NCI-H2029 treated with DMSO at 0.1 percent for 48 hours (cell line): ENCODE measurements around the gene ARHGEF39.

Experiments
- DNase-seq: peaks from one replicate; lab custom pipeline; 2025; lab: John Stamatoyannopoulos, UW

The ARHGEF39 gene

DNA sequence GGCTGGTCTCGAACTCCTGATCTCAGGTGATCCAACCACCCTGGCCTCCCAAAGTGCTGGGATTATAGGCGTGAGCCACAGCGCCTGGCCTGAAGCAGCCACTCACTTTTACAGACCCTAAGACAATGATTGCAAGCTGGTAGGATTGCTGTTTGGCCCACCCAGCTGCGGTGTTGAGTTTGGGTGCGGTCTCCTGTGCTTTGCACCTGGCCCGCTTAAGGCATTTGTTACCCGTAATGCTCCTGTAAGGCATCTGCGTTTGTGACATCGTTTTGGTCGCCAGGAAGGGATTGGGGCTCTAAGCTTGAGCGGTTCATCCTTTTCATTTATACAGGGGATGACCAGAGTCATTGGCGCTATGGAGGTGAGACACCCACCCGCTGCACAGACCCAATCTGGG lies 10.2 kb upstream of the ARHGEF39 start:
- DNase-seq: no peak

DNA sequence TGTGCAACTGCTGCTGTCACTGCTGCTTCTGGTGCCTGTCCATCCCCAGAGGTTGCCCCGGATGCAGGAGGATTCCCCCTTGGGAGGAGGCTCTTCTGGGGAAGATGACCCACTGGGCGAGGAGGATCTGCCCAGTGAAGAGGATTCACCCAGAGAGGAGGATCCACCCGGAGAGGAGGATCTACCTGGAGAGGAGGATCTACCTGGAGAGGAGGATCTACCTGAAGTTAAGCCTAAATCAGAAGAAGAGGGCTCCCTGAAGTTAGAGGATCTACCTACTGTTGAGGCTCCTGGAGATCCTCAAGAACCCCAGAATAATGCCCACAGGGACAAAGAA lies 9.0 kb upstream of the ARHGEF39 start:
- DNase-seq: no peak

DNA sequence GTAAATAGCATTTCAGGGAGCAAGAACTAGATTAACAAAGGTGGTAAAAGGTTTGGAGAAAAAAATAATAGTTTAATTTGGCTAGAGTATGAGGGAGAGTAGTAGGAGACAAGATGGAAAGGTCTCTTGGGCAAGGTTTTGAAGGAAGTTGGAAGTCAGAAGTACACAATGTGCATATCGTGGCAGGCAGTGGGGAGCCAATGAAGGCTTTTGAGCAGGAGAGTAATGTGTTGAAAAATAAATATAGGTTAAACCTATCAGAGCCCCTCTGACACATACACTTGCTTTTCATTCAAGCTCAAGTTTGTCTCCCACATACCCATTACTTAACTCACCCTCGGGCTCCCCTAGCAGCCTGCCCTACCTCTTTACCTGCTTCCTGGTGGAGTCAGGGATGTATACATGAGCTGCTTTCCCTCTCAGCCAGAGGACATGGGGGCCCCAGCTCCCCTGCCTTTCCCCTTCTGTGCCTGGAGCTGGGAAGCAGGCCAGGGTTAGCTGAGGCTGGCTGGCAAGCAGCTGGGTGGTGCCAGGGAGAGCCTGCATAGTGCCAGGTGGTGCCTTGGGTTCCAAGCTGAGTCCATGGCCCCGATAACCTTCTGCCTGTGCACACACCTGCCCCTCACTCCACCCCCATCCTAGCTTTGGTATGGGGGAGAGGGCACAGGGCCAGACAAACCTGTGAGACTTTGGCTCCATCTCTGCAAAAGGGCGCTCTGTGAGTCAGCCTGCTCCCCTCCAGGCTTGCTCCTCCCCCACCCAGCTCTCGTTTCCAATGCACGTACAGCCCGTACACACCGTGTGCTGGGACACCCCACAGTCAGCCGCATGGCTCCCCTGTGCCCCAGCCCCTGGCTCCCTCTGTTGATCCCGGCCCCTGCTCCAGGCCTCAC lies 8.4 kb upstream of the ARHGEF39 start, which contains the start of gene CA9:
CA9 (plus strand) TSS at position 797 of the 893 bp plus-strand sequence; CDS start at position 829, 32 bp downstream.
- no peak for DNase-seq

DNA sequence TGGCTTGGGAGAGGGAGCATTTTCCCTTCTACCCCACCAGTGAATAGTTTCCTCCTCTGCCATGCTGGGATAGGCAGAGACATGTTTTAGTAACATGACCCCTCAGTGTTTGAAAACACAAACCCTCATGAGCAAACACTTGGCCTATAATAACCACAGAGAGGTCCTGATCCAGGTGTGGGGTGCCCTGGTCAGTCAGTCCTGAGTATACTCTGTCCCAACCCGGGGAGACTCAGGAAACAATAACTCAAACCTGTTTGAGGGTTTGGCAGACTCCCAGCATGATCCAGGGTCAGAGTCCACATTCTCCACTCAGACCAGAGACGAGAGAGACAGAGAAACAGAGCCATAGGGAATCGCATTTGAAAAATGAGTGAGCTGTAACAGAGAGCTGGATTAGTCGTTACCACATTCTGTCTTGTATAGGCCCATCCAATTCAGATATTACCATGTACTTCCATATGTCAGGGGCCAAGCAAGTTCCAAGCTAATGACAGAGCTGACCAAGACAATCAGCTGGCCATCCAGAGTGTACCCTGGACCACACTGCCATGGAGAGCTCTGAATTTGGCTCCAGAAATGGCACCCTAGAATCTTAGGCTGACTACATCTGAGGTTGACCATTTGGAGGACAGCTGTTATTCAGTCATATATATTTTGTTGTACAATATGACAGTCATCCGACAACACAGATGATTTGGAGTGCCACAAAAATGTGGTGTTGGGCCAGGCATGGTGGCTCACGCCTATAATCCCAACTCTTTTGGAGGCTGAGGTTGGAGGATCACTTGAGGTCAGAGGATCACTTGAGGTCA lies 4.5 kb upstream of the ARHGEF39 start:
- DNase-seq: no peak

DNA sequence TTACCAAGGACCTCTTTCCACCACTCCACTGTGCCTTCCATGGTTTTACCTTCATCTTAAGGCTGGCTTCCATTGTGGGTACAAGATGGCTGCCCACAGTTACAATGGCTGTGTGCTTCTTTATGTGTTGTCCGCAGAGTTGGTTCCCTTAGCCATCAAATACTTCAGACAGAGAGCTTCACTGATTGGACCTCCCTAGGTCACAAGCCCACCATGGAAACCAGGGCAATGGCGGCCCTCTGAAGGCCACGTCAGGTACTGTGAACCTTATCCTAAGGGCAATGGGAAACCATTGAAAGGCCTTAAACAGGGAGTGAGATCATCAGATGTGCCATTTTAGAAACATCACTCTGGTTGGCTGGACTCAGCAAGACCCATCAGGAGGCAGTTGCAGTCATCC lies 2.9 kb upstream of the ARHGEF39 start:
- no peak for DNase-seq

DNA sequence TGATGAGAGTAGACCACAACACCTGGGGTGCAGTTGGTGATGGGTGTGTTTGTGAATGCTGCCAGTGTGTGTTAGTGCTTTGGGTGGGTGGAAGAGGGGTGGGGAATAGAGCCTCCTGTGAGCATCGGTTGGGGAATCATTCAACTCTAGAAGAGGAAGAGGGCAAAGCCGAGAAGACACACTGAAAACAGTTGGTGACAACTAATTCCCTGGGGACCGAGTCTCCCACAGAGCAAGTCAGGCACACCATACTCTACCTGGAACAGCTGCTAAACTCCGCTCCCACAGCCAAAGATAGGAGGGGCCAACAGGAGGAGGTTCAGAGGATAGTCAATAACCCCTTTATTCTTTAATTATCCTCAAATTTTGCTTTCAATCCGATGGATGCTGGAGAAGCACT lies 1.6 kb upstream of the ARHGEF39 start:
- no peak for DNase-seq

DNA sequence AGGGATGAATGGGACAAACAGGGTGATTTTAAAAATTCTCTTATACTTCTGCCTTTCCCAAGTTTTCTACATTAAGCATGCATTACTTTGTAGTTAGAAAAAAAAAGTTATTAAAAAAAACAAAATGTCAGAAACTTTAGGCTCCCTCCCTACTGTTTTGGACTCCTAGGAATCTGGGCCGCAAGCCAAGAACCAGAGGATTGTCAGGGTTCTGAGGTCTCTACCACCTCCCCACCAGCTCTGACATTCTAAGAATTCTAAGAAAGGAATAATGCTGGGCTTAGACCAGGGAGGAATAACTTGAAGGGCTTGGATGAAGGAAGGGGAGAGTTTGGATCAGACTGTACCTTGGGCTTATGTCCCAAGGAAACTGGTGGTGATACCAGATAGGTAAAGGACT lies 1.1 kb upstream of the ARHGEF39 start:
- DNase-seq: no peak

DNA sequence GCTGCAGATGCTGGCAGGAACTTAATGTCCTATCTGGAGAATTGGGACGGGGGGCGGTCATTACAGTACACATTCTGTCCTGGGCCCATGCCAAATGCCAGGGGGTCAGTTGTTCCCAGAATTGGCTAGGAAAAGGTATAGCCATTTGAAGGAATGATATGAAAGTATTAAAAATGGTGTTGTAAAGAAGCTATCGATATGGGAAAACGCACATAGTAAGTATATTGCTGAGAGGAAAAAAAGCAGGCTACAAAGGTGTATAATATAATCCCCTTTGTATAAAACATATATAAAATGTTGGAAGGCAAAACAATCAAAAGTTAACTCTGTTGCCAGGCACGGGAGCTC lies 450 bp upstream of the ARHGEF39 start:
- no peak for DNase-seq

DNA sequence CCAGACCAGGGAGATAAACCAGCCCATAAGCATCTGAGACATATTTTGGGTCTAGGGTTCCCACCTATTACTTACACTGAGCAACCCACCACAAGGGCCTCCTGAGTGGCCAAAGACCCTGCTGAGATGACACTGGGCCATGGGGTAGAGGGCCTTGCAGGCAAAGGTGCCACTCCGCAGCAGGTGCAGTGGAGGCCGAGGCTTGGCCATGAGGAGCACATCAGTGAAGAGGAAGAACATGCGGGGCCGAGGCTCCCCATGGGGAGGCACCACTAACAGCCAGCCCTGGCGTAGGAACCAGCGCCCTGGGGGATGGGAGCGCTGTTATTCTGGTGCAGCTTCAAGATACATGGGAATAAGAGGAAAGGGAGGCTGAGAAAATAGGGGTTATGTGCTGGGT lies 2.6 kb downstream of the ARHGEF39 start:
- DNase-seq: no peak

DNA sequence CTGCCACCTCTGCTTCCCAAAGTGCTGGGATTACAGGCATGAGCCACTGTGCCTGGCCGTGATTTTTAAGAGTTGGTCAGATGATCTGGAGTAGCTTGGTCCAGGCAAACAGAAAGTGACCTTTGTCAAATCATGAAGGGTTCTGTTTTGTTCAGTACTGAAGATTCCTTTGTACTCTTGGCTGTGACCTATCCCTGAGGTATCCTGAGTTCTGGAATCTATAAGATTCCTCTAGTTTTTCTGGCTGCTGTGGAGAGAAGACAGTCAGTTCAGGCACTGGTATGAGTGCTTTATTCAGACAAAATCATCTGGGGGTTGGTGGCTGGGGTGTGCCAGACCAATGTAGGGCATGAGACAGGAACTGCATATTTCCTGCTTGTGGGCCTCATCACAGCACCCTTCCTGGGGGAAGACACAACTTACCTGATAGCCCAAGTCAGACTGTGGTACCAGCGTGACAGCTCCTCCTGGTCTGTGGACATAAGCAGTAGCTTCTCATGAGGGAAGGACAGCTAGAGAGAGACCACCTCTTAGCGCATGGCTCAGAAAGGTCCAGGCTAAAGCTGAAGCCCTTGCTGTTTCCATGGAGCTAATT lies 3.1 kb downstream of the ARHGEF39 start:
- no peak for DNase-seq

DNA sequence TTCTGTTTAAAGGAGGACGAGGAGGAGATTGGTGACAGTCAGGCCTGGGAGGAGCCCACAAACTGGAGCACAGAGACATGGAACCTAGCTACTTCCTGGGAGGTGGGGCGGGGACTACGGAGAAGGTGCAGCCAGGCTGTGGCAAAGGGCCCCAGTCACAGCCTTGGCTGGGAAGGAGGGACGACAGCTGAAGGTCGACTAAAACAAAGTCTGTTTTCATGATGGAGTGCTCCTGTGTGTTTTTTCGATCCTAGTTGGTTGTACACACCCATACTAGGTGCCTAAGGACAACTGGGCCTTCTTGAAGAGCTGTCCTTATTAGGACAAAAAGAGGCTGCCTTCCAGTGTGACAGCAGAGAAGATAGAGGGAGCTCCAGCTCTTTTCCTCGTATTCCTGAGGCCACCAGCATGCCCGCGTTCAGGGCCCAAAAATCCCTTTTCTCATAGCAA lies 4.0 kb downstream of the ARHGEF39 start:
- no peak for DNase-seq

DNA sequence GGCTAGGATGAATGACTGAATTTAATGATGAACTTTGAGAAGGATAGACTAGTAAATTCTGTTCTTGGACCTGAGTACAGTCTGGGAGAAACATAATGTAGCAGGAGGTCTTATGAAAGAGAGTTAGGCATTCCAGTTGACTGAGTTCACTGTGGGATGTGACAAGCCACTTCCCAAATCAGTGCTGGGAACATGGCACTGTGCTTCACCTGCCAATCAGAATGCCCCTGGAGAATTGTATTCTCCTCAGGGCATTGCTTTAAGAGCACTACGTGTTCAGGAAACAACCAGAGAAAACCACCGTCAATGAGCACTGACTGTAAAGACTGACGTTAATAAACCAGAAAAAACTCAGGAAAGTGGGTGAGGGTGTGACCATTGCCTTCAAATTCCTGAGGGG lies 5.7 kb downstream of the ARHGEF39 start:
- DNase-seq: no peak

DNA sequence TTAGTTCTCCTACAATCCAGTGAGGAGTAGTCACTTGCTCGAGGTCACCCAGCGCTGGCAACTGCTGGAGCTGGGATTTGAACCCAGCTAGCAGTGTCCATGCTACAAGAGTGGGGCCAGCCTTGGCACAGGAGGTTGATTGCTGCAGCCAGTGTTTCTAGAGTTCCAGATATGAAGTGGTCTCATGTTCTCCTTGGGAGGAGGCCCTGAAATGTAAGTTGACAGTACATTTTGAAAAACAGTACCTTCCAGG lies 6.1 kb downstream of the ARHGEF39 start:
- peak; percentile 28 for DNase-seq

DNA sequence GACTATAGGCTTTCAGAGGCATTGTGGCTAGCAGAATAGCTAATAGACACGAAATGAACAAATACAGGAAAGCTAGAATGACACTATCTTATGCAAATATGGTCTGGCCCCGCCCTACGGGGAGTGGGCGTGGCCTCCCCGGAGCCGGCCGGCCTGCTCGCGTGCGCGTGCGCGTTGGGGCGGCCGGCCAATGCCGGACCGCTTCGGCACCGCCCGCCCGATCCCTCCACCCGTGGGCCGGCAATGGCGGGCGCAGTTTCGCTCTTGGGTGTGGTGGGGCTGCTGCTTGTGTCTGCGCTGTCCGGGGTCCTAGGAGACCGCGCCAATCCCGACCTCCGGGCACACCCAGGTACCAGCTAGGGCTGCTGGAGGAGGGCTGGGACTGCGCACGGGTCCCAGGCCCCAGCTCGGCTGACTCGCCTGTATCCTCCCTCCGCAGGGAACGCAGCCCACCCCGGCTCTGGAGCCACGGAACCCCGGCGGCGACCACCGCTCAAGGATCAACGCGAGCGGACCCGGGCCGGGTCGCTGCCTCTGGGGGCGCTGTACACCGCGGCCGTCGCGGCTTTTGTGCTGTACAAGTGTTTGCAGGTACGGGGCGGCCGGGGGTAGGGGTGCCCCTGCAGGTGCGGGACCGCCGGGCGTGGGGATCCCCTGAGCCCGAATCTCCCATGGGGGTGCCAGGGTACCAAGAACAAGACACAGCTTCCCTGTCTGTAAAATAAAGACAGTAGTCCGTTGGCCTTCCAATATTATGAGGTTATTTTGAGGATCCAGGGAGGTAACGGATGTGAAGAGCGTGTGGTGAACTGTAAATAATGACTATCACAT lies 6.6 kb downstream of the ARHGEF39 start, which contains the start of gene CCDC107:
CCDC107 (plus strand) TSS at position 156 of the 831 bp plus-strand sequence; CDS start at position 244, 88 bp downstream.
- peak; percentile 92 for DNase-seq

DNA sequence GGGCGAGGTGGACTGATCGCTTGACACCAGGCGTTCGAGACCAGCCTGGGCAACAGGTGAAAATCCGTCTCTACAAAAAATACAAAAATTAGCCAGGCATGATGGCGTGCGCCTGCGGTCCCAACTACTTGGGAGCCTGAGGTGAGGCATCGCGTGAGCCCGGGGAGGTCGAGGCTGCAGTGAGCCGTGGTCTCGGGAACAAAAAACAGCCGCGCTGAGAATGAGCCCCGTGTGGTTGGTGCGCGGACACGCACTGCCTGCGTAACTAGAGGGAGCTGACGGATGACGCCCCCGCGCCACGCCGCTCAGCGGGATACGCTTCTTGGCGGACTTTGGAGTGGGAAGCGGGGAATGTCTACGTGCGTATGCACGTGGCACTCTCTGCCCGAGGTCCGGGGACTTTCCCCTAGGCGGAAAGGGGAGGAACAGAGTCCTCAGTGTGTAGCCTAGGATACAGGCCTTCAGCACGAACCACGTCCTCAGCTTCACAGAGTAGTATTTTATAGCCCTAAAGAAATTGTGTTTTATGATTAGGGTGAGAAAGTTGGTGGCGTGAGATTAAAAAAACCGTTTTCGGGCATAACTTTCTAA lies 7.4 kb downstream of the ARHGEF39 start, which contains the start of gene RMRP:
RMRP (minus strand) TSS at position 474 of the 591 bp plus-strand sequence.
- peak; percentile 92 for DNase-seq

DNA sequence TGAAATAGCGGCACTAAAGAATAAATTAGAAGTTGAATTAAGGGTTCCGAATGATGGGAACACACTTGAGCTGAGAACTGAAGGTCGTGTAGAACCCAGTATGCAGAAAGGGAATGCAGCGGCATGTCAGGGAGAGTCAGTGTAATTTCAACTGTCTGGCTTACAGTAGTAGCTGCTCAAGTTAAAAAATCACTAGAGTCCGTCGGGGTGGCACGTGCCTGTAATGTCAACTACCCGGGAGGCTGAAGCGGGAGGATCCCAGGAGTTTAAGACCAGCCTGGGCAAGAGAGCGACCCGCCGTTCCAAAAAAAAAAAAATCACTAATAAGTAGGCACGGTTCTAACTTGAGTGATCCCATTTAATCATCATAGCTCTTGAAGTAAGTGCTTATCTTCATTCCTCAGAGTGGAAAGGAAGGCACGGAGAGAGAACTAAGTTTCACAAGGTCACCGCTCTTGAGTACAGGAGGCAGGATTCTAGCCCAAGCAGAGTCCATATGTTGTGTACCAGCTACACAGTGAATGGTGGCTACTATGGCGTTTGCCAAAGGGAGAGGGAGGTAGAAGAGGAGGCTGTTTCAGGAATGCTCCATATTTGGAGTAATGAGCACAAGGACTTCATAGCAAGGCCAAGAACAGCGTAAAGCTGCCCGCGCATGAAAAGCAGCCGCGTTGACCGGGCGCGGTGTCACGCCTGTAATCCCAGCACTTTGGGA lies 8.0 kb downstream of the ARHGEF39 start:
- DNase-seq: no peak

DNA sequence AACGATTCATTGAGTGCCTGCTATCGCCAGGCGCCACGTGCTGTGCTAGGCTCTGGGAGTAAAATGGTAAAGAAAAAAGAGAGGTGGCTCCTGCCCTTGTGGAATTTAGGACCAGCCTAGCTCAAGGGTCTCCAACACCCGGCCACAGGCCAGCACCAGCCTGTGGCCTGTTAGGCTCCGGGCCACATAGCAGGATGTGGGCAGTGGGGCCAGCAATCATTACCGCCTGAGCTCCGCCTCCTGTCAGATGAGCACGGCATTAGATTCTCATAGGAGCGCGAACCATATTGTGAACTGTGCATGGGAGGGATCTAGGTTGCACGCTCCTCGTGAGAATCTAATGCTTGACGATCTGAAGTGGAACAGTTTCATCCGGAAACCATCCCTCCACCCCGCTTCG lies 8.6 kb downstream of the ARHGEF39 start:
- no peak for DNase-seq

DNA sequence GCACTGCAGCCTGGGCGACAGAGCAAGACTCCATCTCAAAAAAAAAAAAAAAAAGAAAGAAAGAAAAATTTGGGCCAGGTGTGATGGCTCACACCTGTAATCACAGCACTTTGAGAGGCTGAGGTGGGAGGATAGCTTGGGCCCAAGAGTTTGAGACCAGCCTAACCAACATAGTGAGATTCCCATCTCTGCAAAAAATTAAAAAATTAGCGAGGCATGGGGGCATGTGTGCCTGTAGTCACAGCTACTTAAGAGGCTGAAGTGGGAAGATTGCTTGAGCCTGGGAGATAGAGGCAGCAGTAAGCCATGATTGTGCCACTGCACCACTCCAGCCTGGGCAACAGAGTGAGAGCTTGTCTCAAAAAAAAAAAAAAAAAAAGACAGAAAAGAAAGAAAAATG lies 11.4 kb downstream of the ARHGEF39 start:
- DNase-seq: no peak

DNA sequence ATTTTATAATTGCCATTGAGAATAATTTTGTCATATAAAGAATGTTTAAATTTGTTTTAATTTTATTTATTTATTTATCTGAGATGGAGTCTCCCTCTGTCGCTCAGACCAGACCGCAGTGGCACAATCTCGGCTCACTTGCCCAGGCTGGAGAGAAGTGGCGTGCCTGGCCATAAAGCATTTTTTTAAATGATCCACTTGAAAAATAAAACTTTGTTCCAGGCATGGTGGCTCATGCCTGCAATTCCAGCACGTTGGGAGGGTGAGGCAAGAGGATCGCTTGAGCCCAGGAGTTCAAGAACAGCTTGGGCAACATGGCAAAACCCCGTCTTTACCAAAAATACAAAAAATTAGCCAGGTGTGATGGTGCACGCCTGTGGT lies 12.2 kb downstream of the ARHGEF39 start:
- no peak for DNase-seq

DNA sequence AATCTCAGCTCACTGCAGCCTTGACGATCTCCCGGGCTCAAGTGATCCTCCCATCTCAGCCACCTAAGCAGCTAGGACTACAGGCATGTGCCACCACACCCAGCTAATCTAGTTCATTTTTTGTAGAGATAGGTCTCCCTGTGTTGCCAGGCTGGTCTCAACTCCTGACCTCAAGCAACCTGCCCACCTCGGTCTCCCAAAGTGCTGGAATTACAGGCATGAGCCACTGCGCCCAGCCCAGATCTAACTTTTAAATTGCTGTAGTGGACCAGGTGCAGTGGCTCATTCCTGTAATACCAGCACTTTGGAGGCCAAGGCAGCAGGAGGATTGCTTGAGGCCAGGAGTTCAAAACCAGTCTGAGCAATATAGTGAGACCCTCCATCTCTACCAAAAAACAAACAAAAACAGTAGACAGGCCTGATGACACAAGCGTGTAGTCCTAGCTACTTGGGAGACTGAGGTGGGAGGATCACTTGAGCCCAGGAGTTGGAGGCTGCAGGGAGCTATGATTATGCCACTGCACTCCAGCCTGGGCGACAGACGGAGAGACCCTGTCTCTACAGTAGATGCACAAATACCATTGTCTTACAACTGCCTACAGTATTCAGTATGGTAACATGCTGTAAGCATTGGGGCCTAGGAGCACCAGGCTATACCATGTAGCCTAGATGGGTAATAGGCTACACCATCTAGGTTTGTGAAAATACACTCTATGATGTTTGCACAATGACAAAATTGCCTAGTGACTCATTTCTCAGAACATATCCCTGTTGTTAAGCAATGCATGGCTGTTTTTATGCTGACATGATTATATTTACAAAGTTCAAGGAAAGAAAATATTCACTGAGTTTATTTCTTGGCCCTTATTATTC lies 12.8 kb downstream of the ARHGEF39 start:
- DNase-seq: no peak
